ENCODE results near the gene NANOS2. TPM values are rescaled to one million over a fixed set of nuclear protein-coding genes. Genes with fewer than 3 reads are reported as not detected.
A peak's percentile ranks its signal among the peaks of the same experiment; 100 is the strongest.

NANOS2 gene
- total and polyA plus RNA-seq, 2 of the 13 experiments (the other 11 are each of a cell fraction or from before 2014, with no cell fraction given), result not detected

DNA sequence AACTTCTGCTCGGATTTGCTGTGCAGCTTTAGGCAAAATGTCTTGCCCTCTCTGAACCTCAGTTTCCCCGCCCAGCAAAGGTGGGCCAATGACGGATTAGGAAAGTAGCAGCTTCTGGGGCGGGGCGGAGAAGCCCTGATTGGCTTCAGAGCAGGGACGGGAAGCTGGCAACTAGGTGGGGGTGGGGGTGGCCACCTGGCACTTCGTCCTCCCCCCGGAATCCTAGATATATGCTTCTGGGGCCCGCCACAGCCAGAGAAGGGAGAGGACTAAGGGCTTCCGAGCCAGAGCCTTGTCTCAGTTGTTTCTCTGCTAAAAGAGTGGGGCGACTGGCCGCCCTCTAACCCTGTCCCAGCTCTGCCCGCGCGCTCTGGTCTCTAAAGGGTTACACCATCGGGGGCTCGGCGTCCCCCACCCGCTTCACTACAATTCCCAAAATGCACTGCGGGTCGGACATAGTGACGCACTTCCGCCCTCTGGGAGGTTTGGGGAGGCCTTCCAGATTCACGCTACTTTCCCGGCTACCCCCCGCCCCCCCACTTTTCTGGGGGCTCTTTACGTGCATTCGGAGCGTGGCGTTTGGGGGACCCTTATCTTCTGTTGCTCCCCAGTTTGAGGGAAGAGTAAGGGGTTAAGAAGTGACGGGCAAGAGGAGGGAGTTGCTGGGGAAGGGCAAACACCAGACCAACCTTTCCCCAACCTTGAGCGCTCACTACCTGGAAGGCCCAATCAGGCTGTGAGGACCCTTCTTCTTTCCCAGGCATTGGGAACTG lies 28.0 kb downstream of the NANOS2 start (continued):
- TF ChIP-seq, protein P1, sequence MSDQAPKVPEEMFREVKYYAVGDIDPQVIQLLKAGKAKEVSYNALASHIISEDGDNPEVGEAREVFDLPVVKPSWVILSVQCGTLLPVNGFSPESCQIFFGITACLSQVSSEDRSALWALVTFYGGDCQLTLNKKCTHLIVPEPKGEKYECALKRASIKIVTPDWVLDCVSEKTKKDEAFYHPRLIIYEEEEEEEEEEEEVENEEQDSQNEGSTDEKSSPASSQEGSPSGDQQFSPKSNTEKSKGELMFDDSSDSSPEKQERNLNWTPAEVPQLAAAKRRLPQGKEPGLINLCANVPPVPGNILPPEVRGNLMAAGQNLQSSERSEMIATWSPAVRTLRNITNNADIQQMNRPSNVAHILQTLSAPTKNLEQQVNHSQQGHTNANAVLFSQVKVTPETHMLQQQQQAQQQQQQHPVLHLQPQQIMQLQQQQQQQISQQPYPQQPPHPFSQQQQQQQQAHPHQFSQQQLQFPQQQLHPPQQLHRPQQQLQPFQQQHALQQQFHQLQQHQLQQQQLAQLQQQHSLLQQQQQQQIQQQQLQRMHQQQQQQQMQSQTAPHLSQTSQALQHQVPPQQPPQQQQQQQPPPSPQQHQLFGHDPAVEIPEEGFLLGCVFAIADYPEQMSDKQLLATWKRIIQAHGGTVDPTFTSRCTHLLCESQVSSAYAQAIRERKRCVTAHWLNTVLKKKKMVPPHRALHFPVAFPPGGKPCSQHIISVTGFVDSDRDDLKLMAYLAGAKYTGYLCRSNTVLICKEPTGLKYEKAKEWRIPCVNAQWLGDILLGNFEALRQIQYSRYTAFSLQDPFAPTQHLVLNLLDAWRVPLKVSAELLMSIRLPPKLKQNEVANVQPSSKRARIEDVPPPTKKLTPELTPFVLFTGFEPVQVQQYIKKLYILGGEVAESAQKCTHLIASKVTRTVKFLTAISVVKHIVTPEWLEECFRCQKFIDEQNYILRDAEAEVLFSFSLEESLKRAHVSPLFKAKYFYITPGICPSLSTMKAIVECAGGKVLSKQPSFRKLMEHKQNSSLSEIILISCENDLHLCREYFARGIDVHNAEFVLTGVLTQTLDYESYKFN (CRISPR knock-in tag; conservative IDR thresholded peaks at IDR 0.05), result peak; percentile 40; the same call in 1 of the 2 replicates
- TF ChIP-seq, protein P2, sequence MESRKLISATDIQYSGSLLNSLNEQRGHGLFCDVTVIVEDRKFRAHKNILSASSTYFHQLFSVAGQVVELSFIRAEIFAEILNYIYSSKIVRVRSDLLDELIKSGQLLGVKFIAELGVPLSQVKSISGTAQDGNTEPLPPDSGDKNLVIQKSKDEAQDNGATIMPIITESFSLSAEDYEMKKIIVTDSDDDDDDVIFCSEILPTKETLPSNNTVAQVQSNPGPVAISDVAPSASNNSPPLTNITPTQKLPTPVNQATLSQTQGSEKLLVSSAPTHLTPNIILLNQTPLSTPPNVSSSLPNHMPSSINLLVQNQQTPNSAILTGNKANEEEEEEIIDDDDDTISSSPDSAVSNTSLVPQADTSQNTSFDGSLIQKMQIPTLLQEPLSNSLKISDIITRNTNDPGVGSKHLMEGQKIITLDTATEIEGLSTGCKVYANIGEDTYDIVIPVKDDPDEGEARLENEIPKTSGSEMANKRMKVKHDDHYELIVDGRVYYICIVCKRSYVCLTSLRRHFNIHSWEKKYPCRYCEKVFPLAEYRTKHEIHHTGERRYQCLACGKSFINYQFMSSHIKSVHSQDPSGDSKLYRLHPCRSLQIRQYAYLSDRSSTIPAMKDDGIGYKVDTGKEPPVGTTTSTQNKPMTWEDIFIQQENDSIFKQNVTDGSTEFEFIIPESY (CRISPR knock-in tag; IDR thresholded peaks at IDR 0.05), result peak; percentile 62
- TF ChIP-seq, protein P3, sequence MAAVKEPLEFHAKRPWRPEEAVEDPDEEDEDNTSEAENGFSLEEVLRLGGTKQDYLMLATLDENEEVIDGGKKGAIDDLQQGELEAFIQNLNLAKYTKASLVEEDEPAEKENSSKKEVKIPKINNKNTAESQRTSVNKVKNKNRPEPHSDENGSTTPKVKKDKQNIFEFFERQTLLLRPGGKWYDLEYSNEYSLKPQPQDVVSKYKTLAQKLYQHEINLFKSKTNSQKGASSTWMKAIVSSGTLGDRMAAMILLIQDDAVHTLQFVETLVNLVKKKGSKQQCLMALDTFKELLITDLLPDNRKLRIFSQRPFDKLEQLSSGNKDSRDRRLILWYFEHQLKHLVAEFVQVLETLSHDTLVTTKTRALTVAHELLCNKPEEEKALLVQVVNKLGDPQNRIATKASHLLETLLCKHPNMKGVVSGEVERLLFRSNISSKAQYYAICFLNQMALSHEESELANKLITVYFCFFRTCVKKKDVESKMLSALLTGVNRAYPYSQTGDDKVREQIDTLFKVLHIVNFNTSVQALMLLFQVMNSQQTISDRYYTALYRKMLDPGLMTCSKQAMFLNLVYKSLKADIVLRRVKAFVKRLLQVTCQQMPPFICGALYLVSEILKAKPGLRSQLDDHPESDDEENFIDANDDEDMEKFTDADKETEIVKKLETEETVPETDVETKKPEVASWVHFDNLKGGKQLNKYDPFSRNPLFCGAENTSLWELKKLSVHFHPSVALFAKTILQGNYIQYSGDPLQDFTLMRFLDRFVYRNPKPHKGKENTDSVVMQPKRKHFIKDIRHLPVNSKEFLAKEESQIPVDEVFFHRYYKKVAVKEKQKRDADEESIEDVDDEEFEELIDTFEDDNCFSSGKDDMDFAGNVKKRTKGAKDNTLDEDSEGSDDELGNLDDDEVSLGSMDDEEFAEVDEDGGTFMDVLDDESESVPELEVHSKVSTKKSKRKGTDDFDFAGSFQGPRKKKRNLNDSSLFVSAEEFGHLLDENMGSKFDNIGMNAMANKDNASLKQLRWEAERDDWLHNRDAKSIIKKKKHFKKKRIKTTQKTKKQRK (IDR thresholded peaks at IDR 0.05; ENCODE audit: low read length), result no peak
- TF ChIP-seq, protein P4, sequence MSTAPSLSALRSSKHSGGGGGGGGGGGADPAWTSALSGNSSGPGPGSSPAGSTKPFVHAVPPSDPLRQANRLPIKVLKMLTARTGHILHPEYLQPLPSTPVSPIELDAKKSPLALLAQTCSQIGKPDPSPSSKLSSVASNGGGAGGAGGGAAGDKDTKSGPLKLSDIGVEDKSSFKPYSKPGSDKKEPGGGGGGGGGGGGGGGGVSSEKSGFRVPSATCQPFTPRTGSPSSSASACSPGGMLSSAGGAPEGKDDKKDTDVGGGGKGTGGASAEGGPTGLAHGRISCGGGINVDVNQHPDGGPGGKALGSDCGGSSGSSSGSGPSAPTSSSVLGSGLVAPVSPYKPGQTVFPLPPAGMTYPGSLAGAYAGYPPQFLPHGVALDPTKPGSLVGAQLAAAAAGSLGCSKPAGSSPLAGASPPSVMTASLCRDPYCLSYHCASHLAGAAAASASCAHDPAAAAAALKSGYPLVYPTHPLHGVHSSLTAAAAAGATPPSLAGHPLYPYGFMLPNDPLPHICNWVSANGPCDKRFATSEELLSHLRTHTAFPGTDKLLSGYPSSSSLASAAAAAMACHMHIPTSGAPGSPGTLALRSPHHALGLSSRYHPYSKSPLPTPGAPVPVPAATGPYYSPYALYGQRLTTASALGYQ (CRISPR knock-in tag; IDR thresholded peaks at IDR 0.05), result 0 out of 2 replicates have a peak, but pooled peaks have one; percentile 22
- TF ChIP-seq, protein P5, sequence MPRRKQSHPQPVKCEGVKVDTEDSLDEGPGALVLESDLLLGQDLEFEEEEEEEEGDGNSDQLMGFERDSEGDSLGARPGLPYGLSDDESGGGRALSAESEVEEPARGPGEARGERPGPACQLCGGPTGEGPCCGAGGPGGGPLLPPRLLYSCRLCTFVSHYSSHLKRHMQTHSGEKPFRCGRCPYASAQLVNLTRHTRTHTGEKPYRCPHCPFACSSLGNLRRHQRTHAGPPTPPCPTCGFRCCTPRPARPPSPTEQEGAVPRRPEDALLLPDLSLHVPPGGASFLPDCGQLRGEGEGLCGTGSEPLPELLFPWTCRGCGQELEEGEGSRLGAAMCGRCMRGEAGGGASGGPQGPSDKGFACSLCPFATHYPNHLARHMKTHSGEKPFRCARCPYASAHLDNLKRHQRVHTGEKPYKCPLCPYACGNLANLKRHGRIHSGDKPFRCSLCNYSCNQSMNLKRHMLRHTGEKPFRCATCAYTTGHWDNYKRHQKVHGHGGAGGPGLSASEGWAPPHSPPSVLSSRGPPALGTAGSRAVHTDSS (CRISPR knock-in tag; conservative IDR thresholded peaks at IDR 0.05), result no peak
- peak; percentile 71 for TF ChIP-seq RXRB (CRISPR knock-in tag; IDR thresholded peaks at IDR 0.05; ENCODE audit: borderline replicate concordance)
- TF ChIP-seq PCBP2 (optimal IDR thresholded peaks at IDR 0.05; ENCODE audit: low read depth, low read length, poor library complexity, severe bottlenecking), result no peak
- TF ChIP-seq, protein P6, sequence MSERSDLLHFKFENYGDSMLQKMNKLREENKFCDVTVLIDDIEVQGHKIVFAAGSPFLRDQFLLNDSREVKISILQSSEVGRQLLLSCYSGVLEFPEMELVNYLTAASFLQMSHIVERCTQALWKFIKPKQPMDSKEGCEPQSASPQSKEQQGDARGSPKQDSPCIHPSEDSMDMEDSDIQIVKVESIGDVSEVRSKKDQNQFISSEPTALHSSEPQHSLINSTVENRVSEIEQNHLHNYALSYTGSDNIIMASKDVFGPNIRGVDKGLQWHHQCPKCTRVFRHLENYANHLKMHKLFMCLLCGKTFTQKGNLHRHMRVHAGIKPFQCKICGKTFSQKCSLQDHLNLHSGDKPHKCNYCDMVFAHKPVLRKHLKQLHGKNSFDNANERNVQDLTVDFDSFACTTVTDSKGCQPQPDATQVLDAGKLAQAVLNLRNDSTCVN (CRISPR knock-in tag; IDR thresholded peaks at IDR 0.05; ENCODE audit: borderline replicate concordance), result 0 out of 2 replicates have a peak, but pooled peaks have one; percentile 48
- 0 out of 2 replicates have a peak, but pooled peaks have one; percentile 27 for TF ChIP-seq ZNF674 (CRISPR knock-in tag; IDR thresholded peaks at IDR 0.05; ENCODE audit: low read depth)
- TF ChIP-seq NCOA1 (CRISPR knock-in tag; IDR thresholded peaks at IDR 0.05), result no peak
- peak; percentile 85 for TF ChIP-seq GATAD1 (CRISPR knock-in tag; IDR thresholded peaks at IDR 0.05)
- no peak for TF ChIP-seq FOXM1 (CRISPR knock-in tag; IDR thresholded peaks at IDR 0.05)

Data from HepG2 (cell line).